ENCODE results near the gene UBTF. TPM values are rescaled to one million over a fixed set of nuclear protein-coding genes. Genes with fewer than 3 reads are reported as not detected.

The UBTF gene
- polyA plus RNA-seq, 6 donors from 2014 or later, result 20.2 to 77.3 (median 43.0) TPM

Other genes with a start within 250 kb of the UBTF start
- 1 to 10 TPM in 2 of 6 donors, under 1 TPM in 3, not detected in 1; 0.57 to 1.8 (median 0.90) TPM for gene NAGS, start 215.1 kb downstream of the UBTF start, polyA plus RNA-seq (ENCODE audit: low read depth in 6 of 6)
- 10 to 100 TPM; 25.7 to 34.2 (median 28.9) TPM for gene TMEM101, start 204.7 kb downstream of the UBTF start, polyA plus RNA-seq (ENCODE audit: low read depth in 6 of 6)
- 10 to 100 TPM; 48.1 to 99.0 (median 80.5) TPM for gene LSM12, start 153.0 kb downstream of the UBTF start, polyA plus RNA-seq (ENCODE audit: low read depth in 6 of 6)
- 10 to 100 TPM; 19.2 to 28.0 (median 24.6) TPM for gene G6PC3, start 148.9 kb downstream of the UBTF start, polyA plus RNA-seq (ENCODE audit: low read depth in 6 of 6)
- gene HDAC5, start 96.0 kb downstream of the UBTF start, polyA plus RNA-seq (ENCODE audit: low read depth in 6 of 6), result 10 to 100 TPM; 27.5 to 79.5 (median 41.2) TPM
- gene HROB, start 77.7 kb downstream of the UBTF start, polyA plus RNA-seq (ENCODE audit: low read depth in 6 of 6), result 1 to 10 TPM in 3 of 6 donors, under 1 TPM in 2, not detected in 1; 0.63 to 1.4 (median 1.2) TPM
- under 1 TPM in 4 of 6 donors, not detected in 2; 0.19 to 0.43 (median 0.31) TPM for gene ASB16, start 49.0 kb downstream of the UBTF start, polyA plus RNA-seq (ENCODE audit: low read depth in 6 of 6)
- 10 to 100 TPM; 39.7 to 69.9 (median 44.8) TPM for gene TMUB2, start 32.7 kb downstream of the UBTF start, polyA plus RNA-seq (ENCODE audit: low read depth in 6 of 6)
- gene ATXN7L3, start 19.8 kb downstream of the UBTF start, polyA plus RNA-seq (ENCODE audit: low read depth in 6 of 6), result 10 to 100 TPM in 3 of 6 donors, 1 to 10 TPM in 3; 6.6 to 14.4 (median 9.4) TPM
- gene SLC4A1, start 48.5 kb upstream of the UBTF start, polyA plus RNA-seq (ENCODE audit: low read depth in 6 of 6), result under 1 TPM in 3 of 6 donors, not detected in 3; 0.07 to 0.20 (median 0.12) TPM
- under 1 TPM in 2 of 6 donors, not detected in 4; 0.13 to 0.16 TPM for gene RUNDC3A, start 88.9 kb upstream of the UBTF start, polyA plus RNA-seq (ENCODE audit: low read depth in 6 of 6)
- gene SLC25A39, start 105.1 kb upstream of the UBTF start, polyA plus RNA-seq (ENCODE audit: low read depth in 6 of 6), result 100 to 1,000 TPM in 3 of 6 donors, 10 to 100 TPM in 3; 87.3 to 143 (median 103) TPM
- gene GRN, start 125.6 kb upstream of the UBTF start, polyA plus RNA-seq (ENCODE audit: low read depth in 6 of 6), result 100 to 1,000 TPM; 102 to 198 (median 110) TPM
- gene FAM171A2, start 144.2 kb upstream of the UBTF start, polyA plus RNA-seq (ENCODE audit: low read depth in 6 of 6), result under 1 TPM in 2 of 6 donors, not detected in 4; 0.21 to 0.29 TPM
- gene ITGA2B, start 170.0 kb upstream of the UBTF start, polyA plus RNA-seq (ENCODE audit: low read depth in 6 of 6), result 1 to 10 TPM in 5 of 6 donors, under 1 TPM in 1; 0.70 to 7.1 (median 5.1) TPM